Stimulated activated CD8-positive, alpha-beta memory T cell treated with anti-CD3 and anti-CD28 coated beads, Interleukin-7, amount 100 ng/mL, for 24 hours (primary cell): ENCODE measurements around the gene ZNF91.
"Not testable (repeated sequence)": the region's sequence is repeated elsewhere in the genome, so short reads cannot be mapped to it uniquely, and the experiment has no call there.

Source experiments
- DNase-seq: peaks from one replicate; pipeline ENCODE4 v3.0.0-alpha.2; 2020; ENCODE audit warnings: low read depth

ZNF91 gene

GRCh38 chr19:23395722-23396117 lies 449 bp upstream of the ZNF91 start:
- not testable (repeated sequence) for DNase-seq

DNA sequence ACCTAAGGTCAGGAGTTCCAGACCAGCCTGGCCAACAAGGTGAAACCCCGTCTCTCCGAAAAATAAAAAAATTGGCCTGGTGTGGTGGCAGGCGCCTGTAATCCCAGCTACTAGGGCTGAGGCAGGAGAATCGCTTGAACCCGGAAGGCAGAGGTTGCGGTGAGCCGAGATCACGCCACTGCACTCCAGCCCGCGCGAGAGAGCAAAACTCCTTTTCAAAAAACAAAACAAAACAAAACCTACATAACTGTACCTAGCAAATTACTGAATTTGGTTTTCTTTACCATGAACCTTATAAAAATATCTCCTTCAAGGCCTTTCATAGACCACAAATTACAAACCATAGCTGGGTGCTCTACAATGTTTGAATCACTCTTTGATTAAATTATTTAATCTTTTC lies 760 bp downstream of the ZNF91 start:
- no peak for DNase-seq

GRCh38 chr19:23393121-23393520 lies 2.1 kb downstream of the ZNF91 start:
- no peak for DNase-seq

DNA sequence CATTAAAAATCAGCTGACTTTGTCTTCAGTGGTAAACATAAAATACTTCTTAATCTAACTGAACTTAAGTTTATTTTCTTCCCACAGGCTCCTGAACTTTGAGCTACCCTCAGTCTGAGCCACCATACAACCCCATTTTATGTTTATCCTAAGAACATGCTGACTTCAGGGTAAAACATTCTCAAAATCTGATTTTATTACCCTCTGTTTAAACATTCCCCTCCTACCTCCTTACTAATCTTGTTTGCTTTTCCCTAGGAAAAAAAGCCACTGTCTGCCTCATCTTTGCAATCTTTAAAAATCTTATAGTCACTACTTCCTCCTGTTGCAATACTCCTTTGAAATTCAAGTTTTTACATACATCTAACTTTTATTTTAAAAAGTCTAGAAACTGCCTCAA lies 4.0 kb downstream of the ZNF91 start:
- DNase-seq: no peak

DNA sequence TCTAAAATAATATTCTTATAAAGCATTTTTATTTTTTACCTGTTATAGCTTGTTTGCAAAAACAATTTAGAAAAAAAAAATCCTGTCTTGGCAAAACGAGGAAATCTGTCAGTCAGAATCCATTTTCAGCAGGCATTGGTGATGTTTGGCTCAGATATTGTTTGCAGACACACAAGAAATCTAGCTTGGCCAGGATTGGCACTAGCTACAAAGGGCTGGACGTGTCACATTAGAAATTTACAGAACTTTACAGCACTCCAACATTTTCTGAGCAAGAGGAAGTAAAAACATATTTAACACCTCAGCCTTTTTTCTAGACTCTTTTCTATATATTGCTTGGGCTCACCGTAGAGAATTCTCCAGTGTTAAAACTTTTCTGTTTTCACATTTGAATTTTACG lies 9.9 kb downstream of the ZNF91 start:
- DNase-seq: no peak

- no peak for DNase-seq
Measured at GRCh38 chr19:23384858-23385257, 10.4 kb downstream of the ZNF91 start.

DNA sequence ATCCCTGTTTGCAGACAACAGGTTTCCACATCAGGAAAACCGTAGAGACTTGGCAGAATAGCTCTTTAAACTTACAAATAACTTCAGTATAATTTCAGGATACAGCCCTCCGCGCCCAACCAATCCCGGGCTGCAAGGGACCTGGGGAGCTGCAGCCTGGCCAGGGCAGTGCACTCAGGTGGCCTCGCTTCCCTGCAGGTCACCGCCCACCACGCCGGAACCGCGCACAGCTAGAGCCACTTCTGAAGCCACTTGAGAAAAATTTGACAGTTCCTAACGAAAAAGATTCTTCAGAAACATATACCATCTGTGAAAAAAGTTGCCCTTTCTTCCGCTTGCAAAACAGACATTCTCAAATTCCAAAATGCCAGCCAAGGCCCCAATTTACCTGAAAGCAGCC lies 11.1 kb downstream of the ZNF91 start:
- DNase-seq: no peak

GRCh38 chr19:23382955-23383354 lies 12.3 kb downstream of the ZNF91 start:
- DNase-seq: no peak

GRCh38 chr19:23381114-23381513 lies 14.2 kb downstream of the ZNF91 start:
- no peak for DNase-seq

DNA sequence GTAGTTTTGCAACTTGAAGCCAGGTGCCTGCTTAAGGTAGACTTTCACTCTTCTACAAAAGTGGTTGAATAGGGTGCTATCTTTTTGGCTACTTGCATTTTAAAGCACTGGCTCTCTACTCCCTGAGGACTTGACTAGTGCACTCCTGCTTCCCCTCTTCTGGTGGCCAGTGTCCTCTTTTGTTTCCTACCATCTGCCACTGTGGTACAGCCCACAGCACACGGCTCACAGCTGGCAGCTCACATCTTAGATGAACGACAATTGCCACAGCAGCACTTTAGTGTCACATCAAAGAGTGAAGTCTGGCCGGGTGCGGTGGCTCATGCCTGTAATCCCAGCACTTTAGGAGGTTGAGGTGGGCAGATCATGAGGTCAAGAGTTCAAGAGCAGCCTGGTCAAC lies 15.6 kb downstream of the ZNF91 start:
- not testable (repeated sequence) for DNase-seq

- no peak for DNase-seq
Measured at GRCh38 chr19:23378948-23379347, 16.3 kb downstream of the ZNF91 start.

GRCh38 chr19:23377276-23377675 lies 18.0 kb downstream of the ZNF91 start:
- no peak for DNase-seq

DNA sequence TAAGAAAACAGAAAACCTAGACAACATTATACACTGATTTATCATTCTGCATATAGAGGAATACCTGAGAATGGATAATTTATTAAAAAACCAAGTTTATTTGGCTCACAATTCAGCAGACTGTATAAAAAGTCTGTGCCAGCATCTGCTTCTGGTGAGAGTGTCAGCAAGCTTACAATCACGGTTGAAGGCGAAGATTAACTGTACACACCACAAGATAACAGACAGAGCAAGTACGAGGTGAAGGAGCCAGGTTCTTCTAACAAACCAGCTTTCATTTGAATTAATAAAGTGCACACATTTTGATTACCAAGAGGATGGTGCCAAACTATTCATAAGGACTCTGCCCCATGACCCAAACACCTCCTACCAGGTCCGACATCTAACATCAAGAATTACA lies 28.8 kb downstream of the ZNF91 start:
- no peak for DNase-seq

- not testable (repeated sequence) for DNase-seq
Measured at GRCh38 chr19:23366031-23366430, 29.2 kb downstream of the ZNF91 start.

- no peak for DNase-seq
Measured at GRCh38 chr19:23365222-23365621, 30.0 kb downstream of the ZNF91 start.

GRCh38 chr19:23361843-23362242 lies 33.4 kb downstream of the ZNF91 start:
- DNase-seq: not testable (repeated sequence)

DNA sequence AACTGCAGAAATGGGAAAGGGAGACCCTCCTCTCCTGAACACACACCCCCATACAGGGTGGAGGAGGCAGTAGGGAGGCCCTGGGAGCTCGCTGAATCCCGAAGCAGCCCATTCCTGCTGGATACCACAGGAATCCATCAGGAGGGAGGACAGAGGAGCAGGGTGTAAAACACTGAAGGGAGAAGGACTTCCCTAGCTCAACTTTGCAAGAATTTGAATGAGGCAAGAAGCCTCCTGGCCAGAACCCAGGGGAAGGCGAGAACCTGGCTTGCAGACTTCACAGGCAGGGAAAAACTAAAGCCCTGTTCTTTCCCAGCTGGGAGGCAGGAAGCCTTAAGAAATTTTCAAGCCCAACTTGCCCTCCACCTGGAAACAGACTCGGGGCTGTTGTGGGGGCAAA lies 43.5 kb downstream of the ZNF91 start:
- DNase-seq: no peak

DNA sequence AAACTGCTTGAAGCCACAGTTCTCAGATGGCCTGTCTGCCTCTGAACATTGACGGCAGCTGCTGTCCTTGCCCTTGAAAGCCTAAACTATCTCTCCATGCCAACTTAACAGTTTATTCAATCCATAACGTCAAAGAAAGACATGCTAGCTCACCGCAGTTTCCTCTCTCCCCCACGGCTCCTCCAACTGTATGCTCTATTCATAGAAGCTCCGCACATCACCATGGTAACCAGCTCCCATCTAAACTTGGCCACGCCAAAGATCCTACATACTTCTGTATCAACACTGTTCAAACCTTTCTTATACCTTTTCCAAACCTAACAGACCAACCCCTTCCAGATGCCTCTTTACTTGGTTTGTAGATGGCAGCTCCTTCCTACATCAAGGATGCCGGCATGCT lies 48.6 kb downstream of the ZNF91 start:
- DNase-seq: no peak

GRCh38 chr19:23345838-23346237 lies 49.4 kb downstream of the ZNF91 start:
- no peak for DNase-seq

DNA sequence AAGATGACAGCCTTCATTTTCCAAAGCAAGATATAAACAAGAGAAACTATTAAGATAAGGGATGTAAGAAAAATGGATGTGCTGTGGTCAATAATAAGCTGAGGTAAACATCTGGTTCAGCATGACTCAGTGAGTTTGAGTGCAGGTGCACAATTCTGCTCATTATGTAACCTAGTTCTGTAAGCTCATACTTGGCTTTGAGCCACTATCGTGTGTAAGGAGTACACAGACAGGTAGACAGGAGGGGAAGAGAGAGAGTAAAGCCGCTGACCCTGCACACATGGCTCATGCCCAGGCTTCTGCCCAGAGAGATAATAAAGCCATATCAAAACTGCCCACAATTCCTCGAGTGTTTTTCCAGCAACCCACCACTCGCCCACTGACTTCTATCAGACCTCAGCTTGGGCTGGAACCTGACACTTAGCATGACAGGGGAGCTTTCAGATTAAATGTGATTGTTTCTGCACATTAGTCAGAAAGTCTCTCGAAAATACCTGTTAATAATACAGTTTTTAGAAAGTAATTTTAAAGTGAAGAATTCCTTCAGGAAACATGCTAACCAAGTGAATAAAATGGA lies 51.7 kb downstream of the ZNF91 start:
- no peak for DNase-seq

DNA sequence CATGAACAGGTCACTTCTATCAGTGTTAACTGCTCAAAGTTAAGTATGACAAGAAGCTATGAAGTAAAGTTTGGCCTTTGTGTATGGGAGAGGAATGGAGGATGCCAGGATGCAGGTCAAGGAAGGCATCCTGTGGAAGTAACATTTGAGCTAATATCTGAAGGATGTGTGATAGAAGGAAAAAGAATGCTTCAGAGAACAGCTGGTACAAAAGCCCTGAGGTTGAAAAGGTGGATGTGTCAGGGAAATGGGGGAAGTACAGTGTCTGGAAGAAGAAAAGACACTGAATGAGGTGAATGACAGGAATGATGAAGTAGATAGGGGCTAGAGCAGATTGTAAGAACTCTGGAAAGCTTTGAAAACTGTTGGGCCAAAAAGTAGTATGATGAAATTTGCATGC lies 67.1 kb downstream of the ZNF91 start:
- no peak for DNase-seq

- DNase-seq: no peak
Measured at GRCh38 chr19:23321953-23322549, 73.2 kb downstream of the ZNF91 start.

- DNase-seq: not testable (repeated sequence)
Measured at GRCh38 chr19:23321403-23321802, 73.9 kb downstream of the ZNF91 start.

DNA sequence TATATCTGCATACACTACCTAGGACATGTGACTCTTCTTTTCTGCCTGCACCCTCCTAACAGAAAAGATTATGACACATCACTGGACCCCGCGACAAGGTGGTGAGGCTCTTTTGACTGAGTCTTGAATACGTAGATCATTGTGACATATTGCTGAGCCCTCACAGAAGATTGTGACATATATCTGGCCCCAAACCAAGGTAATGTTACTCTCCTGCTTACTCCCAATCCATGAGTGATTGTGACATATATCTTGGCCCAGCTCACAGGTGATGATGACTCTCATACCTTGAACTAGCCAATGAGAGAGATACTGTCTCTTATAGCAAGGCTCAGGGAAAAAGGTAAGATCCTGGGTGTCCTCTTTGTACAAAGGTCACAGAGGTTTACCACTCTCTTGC lies 75.7 kb downstream of the ZNF91 start:
- DNase-seq: not testable (repeated sequence)
